OCI-LY7 (cell line): ENCODE data around the gene ACACB.

Source experiments
- EZH2phosphoT487 ChIP-seq: fragments of 200-600 bp; sonication (generic); IDR thresholded peaks from 2 replicates; pipeline ENCODE4 v1.6.1; 2018; ENCODE audit warnings: low read depth, borderline replicate concordance, mild to moderate bottlenecking, mixed run types, antibody characterized with exemption, low read length, moderate library complexity, mixed read lengths
- TF ChIP-seq, protein P1 (sequence below): fragments of 200-600 bp; sonication (generic); conservative IDR thresholded peaks from 2 replicates; pipeline ENCODE4 v1.5.1; 2014; ENCODE audit warnings: mild to moderate bottlenecking, antibody characterized with exemption, low read length, moderate library complexity, mixed read lengths

DNA sequence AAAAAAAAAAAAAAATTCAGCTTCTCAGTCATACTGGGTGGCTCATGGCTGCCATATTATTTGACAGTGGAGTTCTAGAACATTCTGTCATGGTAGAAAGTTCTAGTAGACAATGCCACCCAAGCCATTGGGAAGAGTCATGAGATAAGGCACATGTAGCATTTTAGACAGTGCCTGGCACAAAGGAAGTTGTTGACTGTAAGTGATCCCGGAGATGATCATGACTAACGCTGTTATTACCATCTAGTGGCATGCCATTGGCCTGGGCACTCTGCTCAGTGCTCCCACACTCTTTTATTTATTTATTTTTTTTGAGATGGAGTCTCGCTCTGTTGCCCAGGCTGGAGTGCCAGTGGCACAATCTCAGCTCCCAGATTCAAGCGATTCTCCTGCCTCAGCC, 112.3 kb downstream of the ACACB start:
- TF ChIP-seq EZH2phosphoT487: no peak
- TF ChIP-seq, protein P1, sequence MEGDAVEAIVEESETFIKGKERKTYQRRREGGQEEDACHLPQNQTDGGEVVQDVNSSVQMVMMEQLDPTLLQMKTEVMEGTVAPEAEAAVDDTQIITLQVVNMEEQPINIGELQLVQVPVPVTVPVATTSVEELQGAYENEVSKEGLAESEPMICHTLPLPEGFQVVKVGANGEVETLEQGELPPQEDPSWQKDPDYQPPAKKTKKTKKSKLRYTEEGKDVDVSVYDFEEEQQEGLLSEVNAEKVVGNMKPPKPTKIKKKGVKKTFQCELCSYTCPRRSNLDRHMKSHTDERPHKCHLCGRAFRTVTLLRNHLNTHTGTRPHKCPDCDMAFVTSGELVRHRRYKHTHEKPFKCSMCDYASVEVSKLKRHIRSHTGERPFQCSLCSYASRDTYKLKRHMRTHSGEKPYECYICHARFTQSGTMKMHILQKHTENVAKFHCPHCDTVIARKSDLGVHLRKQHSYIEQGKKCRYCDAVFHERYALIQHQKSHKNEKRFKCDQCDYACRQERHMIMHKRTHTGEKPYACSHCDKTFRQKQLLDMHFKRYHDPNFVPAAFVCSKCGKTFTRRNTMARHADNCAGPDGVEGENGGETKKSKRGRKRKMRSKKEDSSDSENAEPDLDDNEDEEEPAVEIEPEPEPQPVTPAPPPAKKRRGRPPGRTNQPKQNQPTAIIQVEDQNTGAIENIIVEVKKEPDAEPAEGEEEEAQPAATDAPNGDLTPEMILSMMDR: no peak
